Nephron (organoid): ENCODE data around the gene SELENOV.

ENCODE experiments used
- H3K27ac Mint-ChIP-seq, 3 experiments: 2 replicates each; pipeline ENCODE4 v1.8.0; 2020; ENCODE audit warnings: mixed read lengths in 3 of 3, mild to moderate bottlenecking in 2 of 3, moderate library complexity in 1 of 3
- H3K27me3 Mint-ChIP-seq: 2 replicates; pipeline ENCODE4 v1.8.0; 2021; ENCODE audit warnings: low read depth, mild to moderate bottlenecking, moderate library complexity, mixed read lengths
- H3K36me3 Mint-ChIP-seq: 2 replicates; pipeline ENCODE4 v1.8.0; 2020; ENCODE audit warnings: low read depth, mixed read lengths
- H3K4me1 Mint-ChIP-seq: 2 replicates; pipeline ENCODE4 v1.8.0; 2020; ENCODE audit warnings: mixed read lengths
- H3K4me3 Mint-ChIP-seq, 3 experiments: 2 replicates each; pipeline ENCODE4 v1.8.0; 2020; ENCODE audit warnings: mild to moderate bottlenecking in 3 of 3, mixed read lengths in 3 of 3, moderate library complexity in 2 of 3
- H3K9me3 Mint-ChIP-seq: 2 replicates; pipeline ENCODE4 v1.8.0; 2020; ENCODE audit warnings: mixed read lengths
- CTCF ChIP-seq, 3 experiments: fragments of 200-600 bp; sonication (generic); IDR thresholded peaks; one replicate each; pipeline ENCODE4 v1.5.0; 2021; ENCODE audit warnings: antibody characterized with exemption in 3 of 3; ENCODE audit not compliant: unreplicated experiment in 3 of 3

SELENOV gene

DNA sequence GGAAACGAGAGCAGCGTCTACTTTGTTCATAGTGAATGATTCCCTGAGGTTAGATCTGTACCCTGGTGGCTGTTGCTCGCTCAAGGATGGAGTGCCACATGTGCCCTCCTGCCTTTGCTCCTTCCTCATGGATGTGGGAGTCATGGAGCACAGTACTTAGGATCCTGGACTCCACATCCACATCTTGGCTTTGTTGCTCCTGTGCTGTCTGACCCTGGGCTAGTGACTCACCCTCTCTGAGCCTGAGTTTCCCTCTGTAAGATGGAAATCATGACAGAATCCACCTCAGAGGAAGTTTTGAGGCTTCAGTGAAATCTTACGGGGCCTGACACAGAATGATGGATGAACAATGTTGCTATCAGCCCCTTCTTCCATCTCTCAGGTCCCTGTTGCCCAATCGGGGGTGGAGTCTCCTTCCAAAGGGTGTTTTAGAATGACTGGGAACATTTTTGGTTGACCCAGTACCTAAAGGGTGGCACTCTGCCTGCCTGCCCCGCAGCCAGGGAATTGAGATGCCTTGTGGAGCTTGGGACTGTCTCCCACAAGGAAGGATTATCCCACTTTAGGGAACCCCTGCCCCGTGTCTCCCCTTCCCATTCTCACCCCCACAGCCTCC is 44.1 kb upstream of the SELENOV start:
- Mint-ChIP-seq H3K4me3 (no peak overlapping the region), H3K36me3 (peaks cover 69% of the 10 kb centered on the region), H3K4me1 (no peaks in the 10 kb centered on the region), H3K27ac (no peak overlapping the region), H3K27me3 (no peaks in the 10 kb centered on the region), H3K9me3 (no peaks in the 10 kb centered on the region)
- TF ChIP-seq CTCF (IDR thresholded peaks at IDR 0.05; ENCODE audit: unreplicated experiment in 3 of 3): no peak

GRCh38 chr19:39471756-39472536 is 43.0 kb upstream of the SELENOV start:
- no peak overlapping the region for H3K27ac Mint-ChIP-seq
- H3K27me3 Mint-ChIP-seq: no peaks in the 10 kb centered on the region
- H3K9me3 Mint-ChIP-seq: no peaks in the 10 kb centered on the region
- TF ChIP-seq CTCF (IDR thresholded peaks at IDR 0.05; ENCODE audit: unreplicated experiment in 3 of 3): no peak
- H3K4me1 Mint-ChIP-seq: no peaks in the 10 kb centered on the region
- no peak overlapping the region for H3K4me3 Mint-ChIP-seq
- H3K36me3 Mint-ChIP-seq: peaks cover 68% of the 10 kb centered on the region

GRCh38 chr19:39472746-39473442 is 42.0 kb upstream of the SELENOV start:
- Mint-ChIP-seq H3K27ac (no peak overlapping the region), H3K36me3 (peaks cover 65% of the 10 kb centered on the region)

GRCh38 chr19:39473443-39473960 is 41.4 kb upstream of the SELENOV start:
- H3K4me1 Mint-ChIP-seq: no peaks in the 10 kb centered on the region
- H3K9me3 Mint-ChIP-seq: no peaks in the 10 kb centered on the region

More at GRCh38 chr19:39472746-39473442, 42.0 kb upstream of the SELENOV start:
- Mint-ChIP-seq H3K4me1 (no peaks in the 10 kb centered on the region), H3K9me3 (no peaks in the 10 kb centered on the region), H3K4me3 (no peak overlapping the region), H3K27me3 (no peaks in the 10 kb centered on the region)
- TF ChIP-seq CTCF (IDR thresholded peaks at IDR 0.05; ENCODE audit: unreplicated experiment in 3 of 3): no peak

GRCh38 chr19:39474139-39474620 is 40.8 kb upstream of the SELENOV start:
- TF ChIP-seq CTCF (IDR thresholded peaks at IDR 0.05; ENCODE audit: unreplicated experiment in 3 of 3): peak; percentile 62 to 65 (median 64)
- no peaks in the 10 kb centered on the region for H3K4me1 Mint-ChIP-seq
- no peak overlapping the region for H3K4me3 Mint-ChIP-seq
- H3K27ac Mint-ChIP-seq: no peak overlapping the region
- no peaks in the 10 kb centered on the region for H3K27me3 Mint-ChIP-seq
- H3K36me3 Mint-ChIP-seq: peaks cover 54% of the 10 kb centered on the region
- no peaks in the 10 kb centered on the region for H3K9me3 Mint-ChIP-seq

More at GRCh38 chr19:39473443-39473960, 41.4 kb upstream of the SELENOV start:
- no peaks in the 10 kb centered on the region for H3K27me3 Mint-ChIP-seq
- H3K36me3 Mint-ChIP-seq: peaks cover 61% of the 10 kb centered on the region
- H3K4me3 Mint-ChIP-seq: no peak overlapping the region
- H3K27ac Mint-ChIP-seq: no peak overlapping the region
- no peak for TF ChIP-seq CTCF (IDR thresholded peaks at IDR 0.05; ENCODE audit: unreplicated experiment in 3 of 3)
